Ramos (cell line): ENCODE data around the gene OR1J1.

Experiments used
- in situ Hi-C: fragments of 300-500 bp; cut with MboI; formaldehyde crosslinking; loops from one replicate; pipeline ENCODE4 v1.14.3; 2022; ENCODE audit warnings: low sequenced_read_pairs; ENCODE audit not compliant: unreplicated experiment

OR1J1 gene, protein sequence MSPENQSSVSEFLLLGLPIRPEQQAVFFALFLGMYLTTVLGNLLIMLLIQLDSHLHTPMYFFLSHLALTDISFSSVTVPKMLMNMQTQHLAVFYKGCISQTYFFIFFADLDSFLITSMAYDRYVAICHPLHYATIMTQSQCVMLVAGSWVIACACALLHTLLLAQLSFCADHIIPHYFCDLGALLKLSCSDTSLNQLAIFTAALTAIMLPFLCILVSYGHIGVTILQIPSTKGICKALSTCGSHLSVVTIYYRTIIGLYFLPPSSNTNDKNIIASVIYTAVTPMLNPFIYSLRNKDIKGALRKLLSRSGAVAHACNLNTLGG

DNA sequence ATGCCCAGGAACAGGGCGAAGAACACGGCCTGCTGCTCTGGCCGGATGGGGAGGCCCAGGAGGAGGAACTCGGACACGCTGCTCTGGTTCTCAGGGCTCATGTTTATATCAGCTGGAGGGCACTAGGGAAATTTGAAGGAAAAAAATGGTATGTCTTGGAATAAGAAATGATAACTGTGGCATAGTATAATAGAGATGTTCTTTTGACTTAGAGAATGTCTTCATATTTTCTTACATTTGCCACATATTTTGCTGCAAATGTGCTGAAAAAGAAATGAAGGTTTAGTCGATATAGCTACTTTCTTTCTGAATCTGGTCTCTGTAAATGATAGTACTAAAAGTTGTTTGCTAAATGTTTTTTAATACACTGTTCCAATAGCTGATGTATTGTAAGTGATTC, at the start of gene OR1J1:
TSS of gene OR1J1 (minus strand) at position 101 of the 400 bp plus-strand sequence. CDS start at position 101, 0 bp downstream.
- in situ Hi-C loops, result no loop called here

DNA sequence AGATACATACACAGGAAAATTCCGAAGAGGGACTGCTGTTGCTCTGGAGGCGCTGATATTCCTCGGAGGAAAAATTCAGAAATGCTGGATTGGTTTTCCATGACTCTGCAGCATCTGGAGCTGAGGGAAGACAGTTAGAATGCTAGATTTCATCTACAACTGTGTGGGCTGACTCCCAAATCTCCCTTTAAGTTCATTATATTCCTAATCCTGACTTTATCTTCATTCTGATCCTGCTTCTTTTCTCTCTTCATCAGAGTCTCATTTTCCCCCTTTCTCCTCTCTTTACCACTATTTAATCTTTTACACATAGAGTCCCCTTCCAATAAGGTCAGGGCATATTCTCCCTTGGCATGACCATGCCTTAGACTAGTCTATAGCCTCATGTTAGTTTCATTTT, 49.5 kb upstream of the OR1J1 start, which contains the start of gene OR1N1:
TSS of gene OR1N1 (minus strand) at position 101 of the 400 bp plus-strand sequence. CDS start at position 101, 0 bp downstream.
- in situ Hi-C loops, result no loop called here

DNA sequence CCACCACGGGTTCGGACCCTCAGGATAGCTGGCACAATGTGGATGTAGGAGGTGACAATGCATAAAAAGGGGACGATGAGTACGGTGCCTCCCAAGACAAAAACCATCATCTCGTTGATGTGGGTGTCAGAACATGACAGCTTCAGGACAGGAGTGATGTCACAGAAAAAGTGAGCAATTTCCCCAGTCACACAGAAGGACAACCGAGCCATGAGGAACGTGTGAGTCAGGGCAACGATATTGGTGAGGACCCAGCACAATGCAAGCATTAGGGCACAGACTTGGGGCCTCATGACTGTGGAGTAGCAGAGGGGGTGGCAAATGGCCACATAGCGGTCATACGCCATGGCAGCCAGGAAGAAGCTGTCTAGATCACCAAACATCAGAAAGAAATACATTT, 48.9 kb upstream of the OR1J1 start:
- in situ Hi-C loops, result no loop called here

DNA sequence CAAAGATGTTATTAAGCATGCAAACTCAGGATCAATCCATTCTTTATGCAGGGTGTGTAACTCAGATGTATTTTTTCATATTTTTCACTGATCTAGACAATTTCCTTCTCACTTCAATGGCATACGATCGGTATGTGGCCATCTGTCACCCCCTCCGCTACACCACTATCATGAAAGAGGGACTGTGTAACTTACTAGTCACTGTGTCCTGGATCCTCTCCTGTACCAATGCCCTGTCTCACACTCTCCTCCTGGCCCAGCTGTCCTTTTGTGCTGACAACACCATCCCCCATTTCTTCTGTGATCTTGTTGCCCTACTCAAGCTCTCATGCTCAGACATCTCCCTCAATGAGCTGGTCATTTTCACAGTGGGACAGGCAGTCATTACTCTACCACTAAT, 41.6 kb upstream of the OR1J1 start:
- in situ Hi-C loops, result no loop called here

DNA sequence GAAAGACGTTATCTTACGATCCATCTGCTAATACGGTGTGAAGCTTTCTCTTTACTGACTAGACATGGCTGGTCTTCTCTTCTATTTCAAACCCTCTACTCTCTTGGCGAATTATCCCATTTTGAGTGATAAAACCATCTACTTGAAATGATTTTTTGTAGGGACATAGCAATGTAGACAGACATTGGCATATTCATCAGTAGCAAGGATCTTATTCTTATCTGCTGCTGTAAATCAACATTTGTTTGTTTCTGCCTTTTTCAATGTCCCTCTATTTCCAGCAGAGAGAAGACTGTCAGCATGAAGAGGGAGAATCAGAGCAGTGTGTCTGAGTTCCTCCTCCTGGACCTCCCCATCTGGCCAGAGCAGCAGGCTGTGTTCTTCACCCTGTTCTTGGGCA, 41.1 kb upstream of the OR1J1 start, which contains the start of gene OR1J4:
TSS of gene OR1J4 (plus strand) at position 301 of the 400 bp plus-strand sequence. CDS start at position 301, 0 bp downstream.
- in situ Hi-C loops, result no loop called here

DNA sequence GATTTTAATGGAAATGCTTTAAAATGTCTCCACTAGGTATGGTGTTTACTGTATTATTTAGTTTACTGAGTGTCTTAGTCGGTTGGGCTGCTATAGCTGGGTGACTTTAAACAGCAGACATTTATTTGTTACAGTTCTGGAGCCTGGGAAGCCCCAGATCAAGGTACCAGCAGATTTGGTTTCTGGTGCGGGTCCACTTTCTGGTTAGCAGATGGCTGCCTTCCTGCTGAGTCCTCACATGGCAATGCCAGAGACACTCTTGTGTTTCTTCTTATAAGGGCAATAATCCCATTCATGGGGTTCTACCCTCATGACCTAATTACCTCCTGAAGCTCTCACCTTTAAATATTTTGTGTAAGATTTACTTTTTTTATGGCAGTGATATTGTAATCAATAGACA, 40.5 kb upstream of the OR1J1 start:
- in situ Hi-C loops, result no loop called here

DNA sequence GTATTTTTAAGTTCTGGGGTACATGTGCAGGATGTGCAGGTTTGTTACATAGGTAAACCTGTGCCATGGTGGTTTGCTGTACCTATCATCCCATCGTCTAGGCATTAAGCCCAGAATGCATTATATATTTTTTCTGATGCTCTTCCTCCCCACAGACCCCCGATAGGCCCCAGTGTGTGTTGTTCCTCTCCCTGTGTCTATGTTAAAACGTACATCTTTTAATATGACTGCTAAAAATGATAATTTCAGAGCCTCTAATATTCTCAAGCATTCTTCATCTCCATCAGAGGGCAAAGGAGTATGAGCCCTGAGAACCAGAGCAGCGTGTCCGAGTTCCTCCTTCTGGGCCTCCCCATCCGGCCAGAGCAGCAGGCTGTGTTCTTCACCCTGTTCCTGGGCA, 32.8 kb upstream of the OR1J1 start, which contains the start of gene OR1J2:
TSS of gene OR1J2 (plus strand) at position 301 of the 400 bp plus-strand sequence. CDS start at position 301, 0 bp downstream.
- in situ Hi-C loops, result no loop called here

DNA sequence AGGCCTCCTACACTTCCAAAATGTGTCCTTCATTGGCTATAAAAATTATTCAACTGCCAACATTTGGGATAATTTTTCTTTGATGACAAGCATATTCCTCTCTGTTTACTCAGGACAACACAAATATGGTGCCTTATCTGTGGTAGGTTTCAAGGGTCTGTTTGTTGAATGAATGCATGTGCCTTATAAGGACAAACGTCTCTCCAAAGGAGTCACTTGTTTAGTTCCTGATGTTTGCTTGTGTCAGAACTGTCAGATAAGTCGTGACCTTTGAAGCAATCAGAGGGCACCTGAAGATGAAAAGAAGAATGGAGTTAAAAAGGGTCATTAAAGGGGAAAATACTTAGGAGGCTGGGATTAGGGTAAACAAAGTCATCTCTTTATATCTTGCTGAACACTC, 29.2 kb upstream of the OR1J1 start:
- in situ Hi-C loops, result no loop called here

DNA sequence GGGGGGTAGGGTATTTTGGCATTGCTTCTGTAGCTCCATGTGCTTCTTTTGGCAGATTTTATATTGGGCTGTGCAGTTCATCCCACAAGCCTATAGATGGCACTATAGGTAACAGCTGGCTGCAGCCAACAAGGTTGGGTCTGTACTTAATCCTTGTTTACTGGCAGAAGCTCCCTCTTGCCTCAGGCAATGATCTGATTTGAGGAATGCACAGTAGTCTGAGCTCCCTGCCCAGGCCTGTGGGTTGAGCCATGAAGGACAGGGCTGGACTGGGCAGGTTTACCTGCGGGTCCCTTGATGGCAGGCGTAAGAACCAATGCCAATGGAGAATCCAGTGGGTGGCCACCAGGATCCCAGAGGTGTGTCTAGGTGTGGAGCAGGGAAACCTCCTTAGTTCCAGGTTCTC, 21.2 kb upstream of the OR1J1 start:
- in situ Hi-C loops, result no loop called here

DNA sequence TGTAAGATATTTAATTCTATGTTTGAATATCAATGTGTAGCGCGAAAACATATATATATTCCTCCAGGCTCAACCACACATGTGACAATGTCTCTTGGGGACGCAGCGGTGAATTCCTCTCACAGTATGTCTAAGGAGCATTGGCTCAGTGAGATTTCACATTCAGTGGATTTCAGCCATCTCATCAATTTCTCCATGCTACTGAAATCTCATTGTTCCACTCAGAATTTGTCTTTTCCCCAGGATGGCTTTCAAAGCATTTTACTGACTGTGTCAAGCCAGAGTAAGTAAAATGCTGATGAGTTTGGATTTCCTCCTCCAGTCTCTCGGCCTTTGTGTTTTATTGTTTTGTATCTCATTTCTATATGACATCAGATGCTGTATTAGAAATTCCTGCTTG, 1.3 kb upstream of the OR1J1 start:
- in situ Hi-C loops, result no loop called here

DNA sequence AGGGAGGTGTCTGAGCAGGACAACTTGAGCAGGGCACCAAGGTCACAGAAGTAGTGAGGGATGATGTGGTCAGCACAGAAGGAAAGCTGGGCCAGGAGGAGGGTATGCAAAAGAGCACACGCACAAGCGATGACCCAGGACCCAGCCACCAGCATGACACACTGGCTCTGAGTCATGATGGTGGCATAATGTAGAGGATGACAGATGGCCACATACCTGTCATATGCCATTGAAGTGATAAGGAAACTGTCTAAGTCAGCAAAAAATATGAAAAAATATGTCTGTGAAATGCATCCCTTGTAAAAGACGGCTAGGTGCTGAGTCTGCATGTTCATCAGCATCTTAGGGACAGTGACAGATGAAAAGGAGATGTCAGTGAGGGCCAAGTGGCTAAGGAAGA, 380 bp downstream of the OR1J1 start:
- in situ Hi-C loops, result no loop called here

DNA sequence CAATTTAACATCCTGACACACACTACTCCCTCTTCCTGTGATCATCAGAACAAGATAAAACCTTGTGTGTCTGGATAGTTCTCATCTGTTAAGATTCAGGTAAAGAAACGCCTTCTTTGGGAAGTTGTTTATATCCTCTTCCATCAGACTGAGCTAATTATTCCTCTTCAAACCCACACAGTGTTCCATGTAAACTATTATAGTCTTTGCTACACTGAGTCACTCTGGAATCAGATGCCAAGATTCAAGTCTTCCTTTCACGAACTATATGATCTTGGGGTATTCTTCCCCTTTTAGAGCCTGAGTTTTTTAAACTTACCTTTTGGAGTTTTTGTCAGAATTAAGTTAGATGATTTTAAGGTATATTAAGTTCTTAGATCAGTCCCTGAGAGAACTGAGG, 2.0 kb downstream of the OR1J1 start:
- in situ Hi-C loops, result no loop called here

DNA sequence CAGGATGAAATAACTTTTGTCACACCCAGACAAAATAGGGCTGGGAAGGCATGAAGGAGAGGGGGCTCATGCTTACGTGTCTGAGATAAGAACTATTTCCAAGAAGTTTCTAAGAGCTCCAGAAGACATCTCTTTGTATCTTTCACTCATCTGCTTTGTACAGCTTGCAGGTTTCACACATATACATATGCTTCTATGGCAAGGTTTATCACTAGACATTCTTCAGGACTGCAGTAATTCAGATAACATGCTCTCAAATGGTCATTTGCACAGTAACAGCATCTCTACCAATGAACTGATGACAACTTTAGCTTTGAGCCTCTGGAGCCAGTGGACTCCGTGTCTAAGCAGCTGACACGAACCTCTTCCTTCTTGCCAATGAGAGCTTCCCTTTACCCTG, 3.2 kb downstream of the OR1J1 start:
- in situ Hi-C loops, result loop anchor here (25.0 kb wide), 2 partner anchors 513 to 888 kb away; partner anchors contain the start of gene CRB2

DNA sequence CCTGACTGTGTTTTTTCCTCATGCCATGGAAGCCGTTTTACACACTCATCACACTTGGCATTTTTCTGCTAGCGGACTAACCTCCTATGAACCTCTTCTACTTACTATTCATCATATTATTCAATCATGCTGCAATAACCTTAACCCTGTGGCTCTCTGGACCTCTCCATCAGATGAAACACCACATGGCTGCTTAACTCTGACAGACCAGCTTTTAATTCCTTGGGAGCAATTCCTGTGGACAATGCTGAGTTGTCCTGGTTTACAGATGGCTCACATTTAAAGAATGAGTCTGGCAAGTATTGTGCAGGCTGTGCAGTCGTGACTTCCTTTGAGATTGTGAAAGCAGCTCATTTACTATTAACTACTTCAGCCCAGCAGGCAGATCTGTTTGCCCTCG, 9.0 kb downstream of the OR1J1 start:
- in situ Hi-C loops, result loop anchor here (5.0 to 25.0 kb wide), 3 partner anchors 344 to 894 kb away; partner anchors contain the start of gene CRB2

DNA sequence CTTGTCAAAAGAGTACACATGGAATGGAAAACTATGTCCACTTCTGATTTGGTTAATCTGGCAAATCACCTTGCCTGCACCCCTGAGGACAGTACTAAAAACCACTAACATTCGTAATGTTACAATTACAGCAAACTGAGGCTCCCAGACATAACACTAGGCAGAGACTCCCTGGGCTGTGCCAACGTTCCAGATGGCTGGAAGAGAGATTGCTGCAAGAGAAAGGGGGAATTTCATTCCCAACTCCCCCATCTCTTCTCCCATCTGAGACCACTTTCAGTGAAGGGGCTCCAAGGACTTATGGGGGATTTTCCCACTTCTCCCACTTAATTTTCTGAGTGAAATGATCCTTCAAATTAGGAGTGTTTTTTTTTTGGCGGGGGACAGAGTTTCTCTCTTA, 11.3 kb downstream of the OR1J1 start:
- in situ Hi-C loops, result loop anchor here (5.0 to 25.0 kb wide), 3 partner anchors 346 to 896 kb away; partner anchors contain the start of gene CRB2

DNA sequence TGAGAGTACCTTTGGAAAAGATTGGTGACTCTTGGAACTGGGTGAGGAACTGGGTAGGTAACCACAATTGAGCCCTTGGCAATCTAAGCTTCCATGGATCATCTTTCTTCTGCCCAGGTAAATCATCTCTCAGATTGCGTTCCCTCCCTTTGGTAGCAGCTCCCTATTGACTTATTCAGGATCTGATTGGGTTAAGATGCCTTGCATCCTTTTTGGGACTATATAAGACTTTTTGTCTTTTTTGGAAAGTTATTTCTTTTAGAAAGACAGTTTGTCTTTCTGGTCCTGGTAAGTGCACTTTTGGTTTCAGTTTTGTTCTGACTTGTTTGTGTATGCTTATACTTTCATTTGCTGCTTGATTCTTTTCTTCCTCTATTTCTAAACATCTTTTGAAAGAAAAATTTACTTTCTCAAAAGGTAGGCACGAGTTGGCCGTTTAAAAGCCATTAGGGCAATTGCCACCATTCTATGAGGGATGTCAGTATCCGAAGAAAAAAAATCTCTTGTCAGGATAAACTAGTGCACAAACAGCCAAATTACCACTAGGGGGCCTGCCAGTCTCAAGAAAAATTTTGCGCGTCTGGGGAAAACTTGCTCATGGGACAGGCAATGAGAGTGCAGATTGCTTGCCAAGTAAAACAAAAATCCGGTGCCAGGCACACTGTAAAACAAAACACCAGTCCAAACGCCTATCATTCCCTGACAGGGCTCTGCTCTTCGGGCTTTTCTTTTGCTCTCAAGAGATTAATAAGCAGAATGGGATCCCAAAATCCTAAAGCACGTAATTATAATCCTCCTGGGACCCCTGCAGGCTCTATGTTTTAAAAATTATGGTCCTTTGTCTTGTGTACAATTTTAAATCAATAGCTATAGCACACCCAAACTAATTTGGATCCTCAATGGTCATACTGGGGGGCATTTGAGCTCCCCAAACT, 12.8 kb downstream of the OR1J1 start:
- in situ Hi-C loops, result loop anchor here (5.0 to 25.0 kb wide), 3 partner anchors 347 to 897 kb away; partner anchors contain the start of gene CRB2

DNA sequence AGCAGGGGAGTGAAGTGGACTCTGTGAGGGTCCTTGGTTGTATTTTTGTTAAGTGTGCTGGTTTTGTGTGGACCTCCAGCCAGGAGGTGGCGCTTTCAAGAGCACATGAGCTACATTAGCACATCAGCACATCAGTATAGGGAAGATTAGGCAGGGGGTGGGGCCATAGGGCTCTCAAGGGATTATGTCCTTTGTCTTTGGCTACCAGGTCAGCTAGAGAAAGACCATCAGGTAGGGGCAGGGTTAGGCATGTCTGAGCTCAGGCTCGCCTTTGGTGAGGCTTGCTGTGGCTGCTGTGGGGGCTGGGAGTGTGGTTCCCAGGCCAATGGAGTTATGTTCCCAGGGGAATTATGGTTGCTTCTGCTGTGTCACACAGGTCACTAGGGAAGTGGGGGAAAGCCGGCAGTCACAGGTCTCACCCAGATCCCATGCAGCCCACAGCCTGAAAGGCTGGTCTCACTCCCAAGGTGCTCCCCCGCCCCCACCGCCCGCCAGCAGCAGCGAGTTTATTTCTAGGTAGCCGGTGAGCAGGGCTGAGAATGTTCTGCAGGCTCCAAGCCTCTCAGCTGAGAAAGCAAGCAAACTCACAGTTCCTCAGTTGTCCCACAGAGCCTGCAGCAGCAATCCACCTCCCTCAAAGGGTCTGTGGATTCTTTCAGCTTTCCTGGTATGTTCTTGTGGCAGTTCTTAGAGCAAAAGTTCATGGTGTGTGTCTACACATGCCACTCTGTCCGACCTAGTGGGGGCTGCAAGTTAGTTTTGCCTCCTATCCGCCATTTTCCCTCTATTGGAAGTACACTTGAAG, 13.7 kb downstream of the OR1J1 start:
- in situ Hi-C loops, result loop anchor here (25.0 kb wide), 2 partner anchors 523 to 898 kb away; partner anchors contain the start of gene CRB2

DNA sequence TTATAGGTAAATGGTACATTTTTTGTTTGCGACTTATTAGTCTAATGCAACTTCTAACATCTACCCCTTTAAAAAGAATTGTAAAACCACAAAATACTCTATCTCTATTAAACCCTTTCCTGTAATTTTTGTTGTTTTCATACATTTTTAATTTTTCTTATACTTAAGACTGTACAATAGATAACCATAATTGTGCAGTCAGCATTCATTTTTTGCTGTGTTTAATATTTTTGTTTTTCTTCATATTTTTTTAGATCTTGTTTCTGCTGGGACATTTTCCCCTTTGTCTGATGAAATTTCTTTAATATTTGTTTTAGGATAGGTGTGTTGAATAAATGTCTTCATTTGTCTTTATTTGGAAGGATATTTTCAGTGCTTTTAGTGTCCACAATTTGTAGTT, 19.9 kb downstream of the OR1J1 start:
- in situ Hi-C loops, result loop anchor here (25.0 kb wide), 2 partner anchors 530 to 905 kb away; partner anchors contain the start of gene CRB2

DNA sequence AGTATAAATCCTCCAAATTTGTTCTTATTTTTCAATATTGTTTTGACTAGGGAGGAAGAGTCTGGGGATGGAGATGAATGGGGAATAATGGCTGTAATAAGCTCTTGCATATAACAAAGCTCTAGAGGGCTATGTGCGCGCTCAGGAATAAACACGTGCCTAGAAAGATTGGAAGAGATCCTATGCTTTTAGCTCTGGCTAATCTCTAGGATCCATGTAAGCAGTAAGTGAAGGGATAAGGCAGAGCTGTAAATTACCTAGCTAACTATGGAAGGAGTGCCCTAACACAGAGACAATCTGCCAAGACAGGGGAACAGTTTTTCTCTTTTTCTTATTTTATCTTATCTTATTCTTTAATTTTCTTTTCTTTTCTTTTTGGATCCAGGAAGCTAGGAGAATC, 21.6 kb downstream of the OR1J1 start:
- in situ Hi-C loops, result loop anchor here (25.0 kb wide), 2 partner anchors 531 to 906 kb away; partner anchors contain the start of gene CRB2
